Mucosa of descending colon (tissue), 3 donors: ENCODE measurements around the gene ITGB3BP. TPM values are rescaled to one million over a fixed set of nuclear protein-coding genes. Genes with fewer than 3 reads are reported as not detected.
"Not testable (repeated sequence)": the region's sequence is repeated elsewhere in the genome, so short reads cannot be mapped to it uniquely, and the experiment has no call there.

Experiments used
- ATAC-seq: fragments of 200-7000 bp; cut with Tn5 transposase; one replicate; pipeline ENCODE4 v1.9.1; 2020; ENCODE audit warnings: mild to moderate bottlenecking, moderate library complexity
- DNase-seq, 3 donors: peaks; one replicate each; pipeline ENCODE4 v3.0.0-alpha.2; 2020
- H3K36me3 ChIP-seq: fragments of 200-600 bp; one replicate; pipeline ENCODE4 v1.8.0; 2021; ENCODE audit warnings: low read depth, mild to moderate bottlenecking
- H3K4me1 ChIP-seq: fragments of 200-600 bp; one replicate; pipeline ENCODE4 v1.8.0; 2021; ENCODE audit warnings: low read depth, mild to moderate bottlenecking
- H3K4me3 ChIP-seq: fragments of 200-600 bp; one replicate; pipeline ENCODE4 v1.8.0; 2021; ENCODE audit warnings: mild to moderate bottlenecking
- H3K9me3 ChIP-seq: fragments of 200-600 bp; one replicate; pipeline ENCODE4 v1.8.0; 2021; ENCODE audit warnings: mild to moderate bottlenecking
- CTCF ChIP-seq: fragments of 200-600 bp; IDR thresholded peaks from one replicate; pipeline ENCODE4 v1.8.0; 2022; ENCODE audit warnings: antibody characterized with exemption, mild to moderate bottlenecking
- intact Hi-C, 2 donors: fragments of 100-400 bp; cut with DNase I in 1 of 2; cut with micrococcal nuclease in 1 of 2; formaldehyde crosslinking; loops; one replicate each; pipeline versions ENCODE4 v1.11.0 to v1.11.1; 2022; cut with DNase I, micrococcal nuclease
- total RNA-seq, 3 donors: library from RNA; stranded (reverse); fragmentation: NEBNext Ultra II Directional in 2 of 3; extraction: Animal tissue kit (Norgen Biotek cat#: 25700) in 2 of 3; gene quantifications; one replicate each; pipeline versions ENCODE4 v1.2.1 to v1.2.4, GENCODE V29; 2021 to 2023
- donor health status: DM: no; HTN: no; CAD: no; lungs with moderate emphysema.
- donor health status: DM: no; HTN: no; CAD: no.
- donor health status: DM: no; HTN: yes; CAD: no.

Gene ITGB3BP
- total RNA-seq, 3 donors from 2014 or later = 11.8 to 16.8 (median 12.9) TPM

- H3K9me3 ChIP-seq = no peaks in the 10 kb centered on the region
- peaks cover 9% of the 10 kb centered on the region for H3K4me1 ChIP-seq
- no peaks in the 10 kb centered on the region for H3K36me3 ChIP-seq
- intact Hi-C loops = no loop called here
- TF ChIP-seq CTCF = no peak
- DNase-seq (no peak), ATAC-seq (no peak)
- H3K4me3 ChIP-seq = no peak overlapping the region
Measured at GRCh38 chr1:63486629-63487028, 36.4 kb downstream of the ITGB3BP start.

GRCh38 chr1:63480057-63480456 lies 43.0 kb downstream of the ITGB3BP start:
- Histone ChIP-seq H3K4me3 (no peak overlapping the region), H3K4me1 (peaks cover 2% of the 10 kb centered on the region), H3K36me3 (no peaks in the 10 kb centered on the region), H3K9me3 (no peaks in the 10 kb centered on the region)
- DNase-seq (no peak), ATAC-seq (peak; percentile 52)
- intact Hi-C loops = no loop called here
- TF ChIP-seq CTCF = no peak

GRCh38 chr1:63475761-63476160 lies 47.3 kb downstream of the ITGB3BP start:
- TF ChIP-seq CTCF = no peak
- peaks cover 2% of the 10 kb centered on the region for H3K4me1 ChIP-seq

GRCh38 chr1:63468683-63469082 lies 54.3 kb downstream of the ITGB3BP start:
- H3K4me1 ChIP-seq, ATAC-seq, H3K4me3 ChIP-seq, H3K9me3 ChIP-seq, intact Hi-C loops, DNase-seq, H3K36me3 ChIP-seq: not testable (repeated sequence)

More at GRCh38 chr1:63475761-63476160, 47.3 kb downstream of the ITGB3BP start:
- no peak for ATAC-seq
- intact Hi-C loops = no loop called here
- Histone ChIP-seq H3K36me3 (no peaks in the 10 kb centered on the region), H3K9me3 (no peaks in the 10 kb centered on the region), H3K4me3 (no peak overlapping the region)
- no peak for DNase-seq

GRCh38 chr1:63466759-63467158 lies 56.3 kb downstream of the ITGB3BP start:
- Histone ChIP-seq H3K36me3 (no peaks in the 10 kb centered on the region), H3K4me1 (no peaks in the 10 kb centered on the region), H3K9me3 (peaks cover 5% of the 10 kb centered on the region), H3K4me3 (no peak overlapping the region)
- ATAC-seq = no peak
- intact Hi-C loops = no loop called here
- TF ChIP-seq CTCF = no peak
- no peak for DNase-seq

- intact Hi-C loops = no loop called here
- no peak for ATAC-seq
- DNase-seq = no peak
- Histone ChIP-seq H3K4me3 (no peak overlapping the region), H3K9me3 (peaks cover 9% of the 10 kb centered on the region), H3K4me1 (no peaks in the 10 kb centered on the region), H3K36me3 (no peaks in the 10 kb centered on the region)
- no peak for TF ChIP-seq CTCF
Measured at GRCh38 chr1:63466181-63466580, 56.8 kb downstream of the ITGB3BP start.
